ENCODE results near the gene ELP5. TPM values are rescaled to one million over a fixed set of nuclear protein-coding genes. Genes with fewer than 3 reads are reported as not detected.

ELP5 gene
- total and polyA plus RNA-seq, 10 of the 15 experiments (the other 5 are each of a cell fraction or from before 2014, with no cell fraction given), result 41.1 to 109 (median 77.5) TPM

DNA sequence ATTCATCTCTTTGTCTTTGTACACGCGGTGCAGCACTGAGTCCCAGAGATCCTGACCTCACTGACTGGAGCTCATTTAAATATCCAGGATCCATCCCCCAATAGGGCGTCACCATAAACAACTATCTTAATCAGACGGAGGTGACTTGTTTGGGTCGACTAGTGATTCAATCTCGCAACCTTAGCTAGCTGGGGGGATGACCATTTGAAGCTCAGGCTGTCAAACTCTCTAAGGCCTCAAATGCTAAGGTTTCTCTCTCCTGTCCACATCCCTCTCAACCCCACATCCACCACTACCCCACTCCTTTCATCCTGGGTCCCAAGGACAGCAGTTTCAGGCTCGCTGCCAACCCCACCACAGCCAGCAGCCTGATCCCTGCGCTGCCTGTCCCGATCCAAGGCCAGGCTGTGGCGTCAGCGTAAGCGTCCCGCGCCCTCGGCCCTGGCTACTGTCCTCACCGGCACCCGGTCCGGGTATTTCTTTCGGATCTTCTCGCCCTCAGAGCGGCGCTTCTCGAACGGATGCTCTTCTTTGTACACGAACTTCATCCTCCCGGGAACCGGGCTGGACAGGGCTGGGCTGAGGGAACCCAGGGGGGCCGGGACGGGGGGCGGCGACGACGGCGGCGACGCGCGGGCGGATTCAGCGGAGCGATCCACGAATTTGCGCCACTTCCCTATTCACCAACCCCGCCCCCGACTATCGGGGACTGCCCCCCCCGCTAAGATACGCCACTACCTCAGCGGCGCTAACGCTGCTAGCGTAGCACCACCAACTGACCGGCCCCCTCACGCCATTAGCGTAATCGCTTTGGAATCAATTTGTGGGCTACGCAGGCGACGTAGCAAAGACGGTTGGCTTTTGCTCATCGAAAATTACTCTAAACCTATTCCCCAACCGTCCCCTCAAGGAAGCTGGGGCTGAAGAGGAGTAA lies 10.0 kb upstream of the ELP5 start, which contains the start of gene GABARAP (continued):
- TF ChIP-seq, protein P1, sequence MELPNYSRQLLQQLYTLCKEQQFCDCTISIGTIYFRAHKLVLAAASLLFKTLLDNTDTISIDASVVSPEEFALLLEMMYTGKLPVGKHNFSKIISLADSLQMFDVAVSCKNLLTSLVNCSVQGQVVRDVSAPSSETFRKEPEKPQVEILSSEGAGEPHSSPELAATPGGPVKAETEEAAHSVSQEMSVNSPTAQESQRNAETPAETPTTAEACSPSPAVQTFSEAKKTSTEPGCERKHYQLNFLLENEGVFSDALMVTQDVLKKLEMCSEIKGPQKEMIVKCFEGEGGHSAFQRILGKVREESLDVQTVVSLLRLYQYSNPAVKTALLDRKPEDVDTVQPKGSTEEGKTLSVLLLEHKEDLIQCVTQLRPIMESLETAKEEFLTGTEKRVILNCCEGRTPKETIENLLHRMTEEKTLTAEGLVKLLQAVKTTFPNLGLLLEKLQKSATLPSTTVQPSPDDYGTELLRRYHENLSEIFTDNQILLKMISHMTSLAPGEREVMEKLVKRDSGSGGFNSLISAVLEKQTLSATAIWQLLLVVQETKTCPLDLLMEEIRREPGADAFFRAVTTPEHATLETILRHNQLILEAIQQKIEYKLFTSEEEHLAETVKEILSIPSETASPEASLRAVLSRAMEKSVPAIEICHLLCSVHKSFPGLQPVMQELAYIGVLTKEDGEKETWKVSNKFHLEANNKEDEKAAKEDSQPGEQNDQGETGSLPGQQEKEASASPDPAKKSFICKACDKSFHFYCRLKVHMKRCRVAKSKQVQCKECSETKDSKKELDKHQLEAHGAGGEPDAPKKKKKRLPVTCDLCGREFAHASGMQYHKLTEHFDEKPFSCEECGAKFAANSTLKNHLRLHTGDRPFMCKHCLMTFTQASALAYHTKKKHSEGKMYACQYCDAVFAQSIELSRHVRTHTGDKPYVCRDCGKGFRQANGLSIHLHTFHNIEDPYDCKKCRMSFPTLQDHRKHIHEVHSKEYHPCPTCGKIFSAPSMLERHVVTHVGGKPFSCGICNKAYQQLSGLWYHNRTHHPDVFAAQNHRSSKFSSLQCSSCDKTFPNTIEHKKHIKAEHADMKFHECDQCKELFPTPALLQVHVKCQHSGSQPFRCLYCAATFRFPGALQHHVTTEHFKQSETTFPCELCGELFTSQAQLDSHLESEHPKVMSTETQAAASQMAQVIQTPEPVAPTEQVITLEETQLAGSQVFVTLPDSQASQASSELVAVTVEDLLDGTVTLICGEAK (IDR thresholded peaks at IDR 0.05; ENCODE audit: borderline replicate concordance), result 0 out of 2 replicates have a peak, but pooled peaks have one; percentile 4
- no peak for TF ChIP-seq SMC3 (IDR thresholded peaks at IDR 0.05; ENCODE audit: borderline replicate concordance, low read length)
- TF ChIP-seq SREBF1 (IDR thresholded peaks at IDR 0.05; ENCODE audit: low read length), result no peak
- TF ChIP-seq ZNF217 (IDR thresholded peaks at IDR 0.05), result peak; percentile 97
- TF ChIP-seq GATAD2B (conservative IDR thresholded peaks at IDR 0.05; ENCODE audit: low read depth), result peak; percentile 71; the same call in 1 of the 2 replicates
- TF ChIP-seq RUNX3 (IDR thresholded peaks at IDR 0.05; ENCODE audit: low read length), result no peak
- no peak for TF ChIP-seq NFYB (IDR thresholded peaks at IDR 0.05; ENCODE audit: insufficient read depth, low read depth, low read length)
- TF ChIP-seq, protein P2, sequence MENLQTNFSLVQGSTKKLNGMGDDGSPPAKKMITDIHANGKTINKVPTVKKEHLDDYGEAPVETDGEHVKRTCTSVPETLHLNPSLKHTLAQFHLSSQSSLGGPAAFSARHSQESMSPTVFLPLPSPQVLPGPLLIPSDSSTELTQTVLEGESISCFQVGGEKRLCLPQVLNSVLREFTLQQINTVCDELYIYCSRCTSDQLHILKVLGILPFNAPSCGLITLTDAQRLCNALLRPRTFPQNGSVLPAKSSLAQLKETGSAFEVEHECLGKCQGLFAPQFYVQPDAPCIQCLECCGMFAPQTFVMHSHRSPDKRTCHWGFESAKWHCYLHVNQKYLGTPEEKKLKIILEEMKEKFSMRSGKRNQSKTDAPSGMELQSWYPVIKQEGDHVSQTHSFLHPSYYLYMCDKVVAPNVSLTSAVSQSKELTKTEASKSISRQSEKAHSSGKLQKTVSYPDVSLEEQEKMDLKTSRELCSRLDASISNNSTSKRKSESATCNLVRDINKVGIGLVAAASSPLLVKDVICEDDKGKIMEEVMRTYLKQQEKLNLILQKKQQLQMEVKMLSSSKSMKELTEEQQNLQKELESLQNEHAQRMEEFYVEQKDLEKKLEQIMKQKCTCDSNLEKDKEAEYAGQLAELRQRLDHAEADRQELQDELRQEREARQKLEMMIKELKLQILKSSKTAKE (IDR thresholded peaks at IDR 0.05; ENCODE audit: low read depth, poor library complexity, severe bottlenecking), result no peak
- peak; percentile 19 to 58; a peak in 3 of 4 replicates for TF ChIP-seq IKZF2 (IDR thresholded peaks at IDR 0.05)
- no peak for TF ChIP-seq MXI1 (IDR thresholded peaks at IDR 0.05; ENCODE audit: low read depth, low read length)
- TF ChIP-seq ZNF24 (IDR thresholded peaks at IDR 0.05), result peak; percentile 66
- TF ChIP-seq YY1 (IDR thresholded peaks at IDR 0.05; ENCODE audit: low read depth, low read length), result peak; percentile 49; the same call in 1 of the 2 replicates
- peak; percentile 41; the same call in 1 of the 2 replicates for TF ChIP-seq TAF1 (IDR thresholded peaks at IDR 0.05; ENCODE audit: borderline replicate concordance, low read depth, low read length)
- no peak for TF ChIP-seq TBL1XR1 (IDR thresholded peaks at IDR 0.05; ENCODE audit: low read depth, low read length)
- TF ChIP-seq, protein P3, sequence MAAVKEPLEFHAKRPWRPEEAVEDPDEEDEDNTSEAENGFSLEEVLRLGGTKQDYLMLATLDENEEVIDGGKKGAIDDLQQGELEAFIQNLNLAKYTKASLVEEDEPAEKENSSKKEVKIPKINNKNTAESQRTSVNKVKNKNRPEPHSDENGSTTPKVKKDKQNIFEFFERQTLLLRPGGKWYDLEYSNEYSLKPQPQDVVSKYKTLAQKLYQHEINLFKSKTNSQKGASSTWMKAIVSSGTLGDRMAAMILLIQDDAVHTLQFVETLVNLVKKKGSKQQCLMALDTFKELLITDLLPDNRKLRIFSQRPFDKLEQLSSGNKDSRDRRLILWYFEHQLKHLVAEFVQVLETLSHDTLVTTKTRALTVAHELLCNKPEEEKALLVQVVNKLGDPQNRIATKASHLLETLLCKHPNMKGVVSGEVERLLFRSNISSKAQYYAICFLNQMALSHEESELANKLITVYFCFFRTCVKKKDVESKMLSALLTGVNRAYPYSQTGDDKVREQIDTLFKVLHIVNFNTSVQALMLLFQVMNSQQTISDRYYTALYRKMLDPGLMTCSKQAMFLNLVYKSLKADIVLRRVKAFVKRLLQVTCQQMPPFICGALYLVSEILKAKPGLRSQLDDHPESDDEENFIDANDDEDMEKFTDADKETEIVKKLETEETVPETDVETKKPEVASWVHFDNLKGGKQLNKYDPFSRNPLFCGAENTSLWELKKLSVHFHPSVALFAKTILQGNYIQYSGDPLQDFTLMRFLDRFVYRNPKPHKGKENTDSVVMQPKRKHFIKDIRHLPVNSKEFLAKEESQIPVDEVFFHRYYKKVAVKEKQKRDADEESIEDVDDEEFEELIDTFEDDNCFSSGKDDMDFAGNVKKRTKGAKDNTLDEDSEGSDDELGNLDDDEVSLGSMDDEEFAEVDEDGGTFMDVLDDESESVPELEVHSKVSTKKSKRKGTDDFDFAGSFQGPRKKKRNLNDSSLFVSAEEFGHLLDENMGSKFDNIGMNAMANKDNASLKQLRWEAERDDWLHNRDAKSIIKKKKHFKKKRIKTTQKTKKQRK (IDR thresholded peaks at IDR 0.05; ENCODE audit: low read depth, low read length), result no peak
- TF ChIP-seq, protein P4, sequence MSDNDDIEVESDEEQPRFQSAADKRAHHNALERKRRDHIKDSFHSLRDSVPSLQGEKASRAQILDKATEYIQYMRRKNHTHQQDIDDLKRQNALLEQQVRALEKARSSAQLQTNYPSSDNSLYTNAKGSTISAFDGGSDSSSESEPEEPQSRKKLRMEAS (IDR thresholded peaks at IDR 0.05; ENCODE audit: low read depth, low read length), result no peak
- peak; percentile 53 to 72; a peak in 3 of 4 replicates for TF ChIP-seq BHLHE40 (IDR thresholded peaks at IDR 0.05; ENCODE audit: borderline replicate concordance in 1 of 2, low read depth in 2 of 2, low read length in 1 of 2)
- TF ChIP-seq MTA2 (IDR thresholded peaks at IDR 0.05; ENCODE audit: low read depth), result no peak
- no peak; the same call in 1 of the 2 replicates for TF ChIP-seq CREM (IDR thresholded peaks at IDR 0.05; ENCODE audit: low read depth)
